Panc1 (cell line): Measurements from ENCODE around the gene ANO8. TPM values are rescaled to one million over a fixed set of nuclear protein-coding genes. Genes with fewer than 3 reads are reported as not detected.

ENCODE experiments used
- ATAC-seq: fragments of 200-7000 bp; cut with Tn5 transposase; 2 replicates; pipeline ENCODE4 v1.9.1; 2020; ENCODE audit warnings: mild to moderate bottlenecking, moderate library complexity
- BruUV-seq: library from RNA; stranded (reverse); fragments of 400-500 nt; replicated peaks from 2 replicates; lab custom pipeline; 2021; lab: Mats Ljungman, UMichigan
- CTCF ChIA-PET: fragments of 300-600 bp; sonication (Branson Sonifier 250); formaldehyde crosslinking; loops from one replicate; lab custom pipeline; 2022; ENCODE audit warnings: antibody characterized with exemption; lab: Charles Lee
- POLR2A ChIA-PET: fragments of 300-600 bp; sonication (Branson Sonifier 250); formaldehyde crosslinking; loops from one replicate; lab custom pipeline; 2022; ENCODE audit warnings: antibody characterized with exemption; lab: Charles Lee
- DNase-seq: peaks from one replicate; pipeline ENCODE4 v3.0.0-alpha.2; 2010; ENCODE audit warnings: low read depth, low spot score
- H3K27ac ChIP-seq: 2 replicates; pipeline ENCODE4 v1.5.1; 2011; ENCODE audit warnings: mild to moderate bottlenecking, low read length, inconsistent platforms
- H3K27me3 ChIP-seq: fragments of 200-500 bp; sonication (Bioruptor generic); 2 replicates; pipeline ENCODE4 v1.6.0; 2014; ENCODE audit warnings: low read length, inconsistent platforms; ENCODE audit not compliant: control insufficient read depth, insufficient read depth
- H3K36me3 ChIP-seq: fragments of 200-500 bp; sonication (Bioruptor generic); 2 replicates; pipeline ENCODE4 v1.5.1; 2014; ENCODE audit warnings: inconsistent platforms, mild to moderate bottlenecking, low read length, moderate library complexity; ENCODE audit not compliant: control insufficient read depth, insufficient read depth
- H3K4me1 ChIP-seq: 2 replicates; pipeline ENCODE4 v1.5.1; 2011; ENCODE audit warnings: inconsistent platforms, mild to moderate bottlenecking, low read length, moderate library complexity; ENCODE audit not compliant: control insufficient read depth, insufficient read depth
- H3K4me3 ChIP-seq, 2 experiments: 2 replicates each; pipeline ENCODE4 v1.5.1; 2011 to 2012; ENCODE audit warnings: low read depth in 2 of 2, low read length in 2 of 2, mild to moderate bottlenecking in 2 of 2, inconsistent platforms in 1 of 2, moderate library complexity in 1 of 2
- H3K9me3 ChIP-seq: fragments of 200-500 bp; sonication (Bioruptor generic); 2 replicates; pipeline ENCODE4 v1.5.1; 2014; ENCODE audit warnings: low read depth, mild to moderate bottlenecking, inconsistent platforms, low read length, moderate library complexity; ENCODE audit not compliant: control insufficient read depth, insufficient read depth
- CTCF ChIP-seq: fragments of 450-650 bp; IDR thresholded peaks from 2 replicates; pipeline ENCODE4 v1.5.1; 2017; ENCODE audit warnings: mild to moderate bottlenecking
- POLR2AphosphoS5 ChIP-seq: IDR thresholded peaks from 2 replicates; pipeline ENCODE4 v1.6.1; 2012; ENCODE audit warnings: mild to moderate bottlenecking, low read depth, low read length, moderate library complexity
- REST ChIP-seq, 2 experiments: IDR thresholded peaks; 2 replicates each; pipeline ENCODE4 v1.6.1; 2011 to 2012; ENCODE audit warnings: low read depth in 2 of 2, control low read depth in 1 of 2, low read length in 1 of 2, mild to moderate bottlenecking in 1 of 2, moderate library complexity in 1 of 2; ENCODE audit not compliant: insufficient read depth in 1 of 2
- SIN3A ChIP-seq: IDR thresholded peaks from 2 replicates; pipeline ENCODE4 v1.6.1; 2012; ENCODE audit warnings: low read depth, mild to moderate bottlenecking, low read length, moderate library complexity, borderline replicate concordance; ENCODE audit not compliant: insufficient read depth
- TCF7L2 ChIP-seq: IDR thresholded peaks from 2 replicates; pipeline ENCODE4 v1.6.1; 2011; ENCODE audit warnings: mild to moderate bottlenecking, low read depth, low read length, inconsistent platforms
- in situ Hi-C: cut with HindIII; loops from 2 replicates; pipeline ENCODE4 v1.10.0; 2016; ENCODE audit warnings: low sequenced_read_pairs, low pct_unique_long_range_greater_than_20kb
- intact Hi-C: fragments of 100-400 bp; cut with micrococcal nuclease; formaldehyde crosslinking; loops from one replicate; pipeline ENCODE4 v1.10.0; 2022; ENCODE audit not compliant: unreplicated experiment
- total RNA-seq: library from RNA; stranded (reverse); gene quantifications from one replicate; pipeline ENCODE4 v1.2.1, GENCODE V29; 2021; ENCODE audit not compliant: unreplicated experiment

Gene ANO8
- total RNA-seq, 1 experiment from 2014 or later = 13.5 TPM

GRCh38 chr19:17285415-17286135 is 49.1 kb downstream of the ANO8 start:
- H3K4me1 ChIP-seq = no peaks in the 10 kb centered on the region
- no peak overlapping the region for H3K27ac ChIP-seq
- H3K9me3 ChIP-seq = no peaks in the 10 kb centered on the region
- ChIA-PET POLR2A (no interaction called here), CTCF (interaction anchor here (0.6 to 0.7 kb wide), 2 partner anchors 41 to 145 kb away, joined by 3 read pairs; no protein-coding TSS in a partner anchor)
- intact Hi-C loops (loop anchor here (10.0 kb wide), 1 partner anchor 61 kb away; the partner anchor contains the start of gene OCEL1), in situ Hi-C loops (no loop called here)
- no peaks in the 10 kb centered on the region for H3K36me3 ChIP-seq
- no peak overlapping the region for H3K4me3 ChIP-seq
- DNase-seq (no peak), ATAC-seq (no peak)
- no peaks in the 10 kb centered on the region for H3K27me3 ChIP-seq
- BruUV-seq = no TSS peak
- TF ChIP-seq CTCF (no peak), POLR2AphosphoS5 (no peak), TCF7L2 (no peak), REST (IDR thresholded peaks at IDR 0.05; ENCODE audit: insufficient read depth in 1 of 2, low read depth in 2 of 2, low read length in 1 of 2) (no peak), SIN3A (no peak)

- no peak overlapping the region for H3K27ac ChIP-seq
- H3K36me3 ChIP-seq = no peaks in the 10 kb centered on the region
- ATAC-seq (no peak), DNase-seq (no peak)
- H3K9me3 ChIP-seq = no peaks in the 10 kb centered on the region
- no peaks in the 10 kb centered on the region for H3K4me1 ChIP-seq
- CTCF ChIA-PET = interaction anchor here (1.2 to 1.3 kb wide), 2 partner anchors 17 to 24 kb away, joined by 3 to 4 read pairs; no protein-coding TSS in a partner anchor
- in situ Hi-C loops (no loop called here), intact Hi-C loops (loop anchor here (10.0 kb wide), 1 partner anchor 59 kb away; the partner anchor contains the start of gene OCEL1)
- no TSS peak for BruUV-seq
- no peak for TF ChIP-seq POLR2AphosphoS5
- TF ChIP-seq CTCF = no peak
- TF ChIP-seq SIN3A = no peak
- TF ChIP-seq REST (IDR thresholded peaks at IDR 0.05; ENCODE audit: insufficient read depth in 1 of 2, low read depth in 2 of 2, low read length in 1 of 2) = no peak
- no peak for TF ChIP-seq TCF7L2
- no peak overlapping the region for H3K4me3 ChIP-seq
- POLR2A ChIA-PET = no interaction called here
- H3K27me3 ChIP-seq = no peaks in the 10 kb centered on the region
Observed at GRCh38 chr19:17283504-17283996, 51.1 kb downstream of the ANO8 start.
